Vagina (tissue), 2 donors: ENCODE data around the gene ENTPD2.

ENCODE experiments used
- CTCF ChIP-seq, 3 experiments: fragments of 450-650 bp in 2 of 3; fragments of 200-600 bp in 1 of 3; sonication (generic) in 1 of 3; IDR thresholded peaks; one replicate each; pipeline ENCODE4 v1.5.1; 2017 to 2019; ENCODE audit warnings: antibody characterized with exemption in 3 of 3, mild to moderate bottlenecking in 2 of 3, moderate library complexity in 2 of 3
- POLR2A ChIP-seq, 2 donors: fragments of 450-650 bp; IDR thresholded peaks; one replicate each; pipeline ENCODE4 v1.6.1; 2017; ENCODE audit warnings: antibody characterized with exemption in 2 of 2, mild to moderate bottlenecking in 2 of 2, moderate library complexity in 2 of 2
- POLR2AphosphoS5 ChIP-seq, 2 donors: sonication (generic); formaldehyde crosslinking; IDR thresholded peaks; one replicate each; pipeline ENCODE4 v1.9.0; 2017; ENCODE audit warnings: antibody characterized with exemption in 2 of 2, mild to moderate bottlenecking in 2 of 2, low read depth in 1 of 2; ENCODE audit not compliant: insufficient read depth in 1 of 2

GRCh38 chr9:137009938-137010732 is 43.7 kb downstream of the ENTPD2 start:
- TF ChIP-seq CTCF (IDR thresholded peaks at IDR 0.05), result no peak
- no peak for TF ChIP-seq POLR2A (IDR thresholded peaks at IDR 0.05)
- TF ChIP-seq POLR2AphosphoS5 (IDR thresholded peaks at IDR 0.05; ENCODE audit: insufficient read depth in 1 of 2, low read depth in 1 of 2), result no peak
